Measurements from ENCODE around the gene HINT3.

- TF ChIP-seq, protein P1, sequence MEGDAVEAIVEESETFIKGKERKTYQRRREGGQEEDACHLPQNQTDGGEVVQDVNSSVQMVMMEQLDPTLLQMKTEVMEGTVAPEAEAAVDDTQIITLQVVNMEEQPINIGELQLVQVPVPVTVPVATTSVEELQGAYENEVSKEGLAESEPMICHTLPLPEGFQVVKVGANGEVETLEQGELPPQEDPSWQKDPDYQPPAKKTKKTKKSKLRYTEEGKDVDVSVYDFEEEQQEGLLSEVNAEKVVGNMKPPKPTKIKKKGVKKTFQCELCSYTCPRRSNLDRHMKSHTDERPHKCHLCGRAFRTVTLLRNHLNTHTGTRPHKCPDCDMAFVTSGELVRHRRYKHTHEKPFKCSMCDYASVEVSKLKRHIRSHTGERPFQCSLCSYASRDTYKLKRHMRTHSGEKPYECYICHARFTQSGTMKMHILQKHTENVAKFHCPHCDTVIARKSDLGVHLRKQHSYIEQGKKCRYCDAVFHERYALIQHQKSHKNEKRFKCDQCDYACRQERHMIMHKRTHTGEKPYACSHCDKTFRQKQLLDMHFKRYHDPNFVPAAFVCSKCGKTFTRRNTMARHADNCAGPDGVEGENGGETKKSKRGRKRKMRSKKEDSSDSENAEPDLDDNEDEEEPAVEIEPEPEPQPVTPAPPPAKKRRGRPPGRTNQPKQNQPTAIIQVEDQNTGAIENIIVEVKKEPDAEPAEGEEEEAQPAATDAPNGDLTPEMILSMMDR (IDR thresholded peaks at IDR 0.05): no peak
- TF ChIP-seq POLR2AphosphoS5 (IDR thresholded peaks at IDR 0.05): no peak
- TF ChIP-seq POLR2A (IDR thresholded peaks at IDR 0.05): no peak
Measured at GRCh38 chr6:125919618-125920017, 37.0 kb upstream of the HINT3 start.

All from prostate gland (tissue), 2 donors.